ENCODE measurements around the gene KCNH4. TPM values are rescaled to one million over a fixed set of nuclear protein-coding genes. Genes with fewer than 3 reads are reported as not detected.

Gene KCNH4
- total and polyA plus RNA-seq, 11 donors = 0.07 to 0.28 (median 0.11) TPM; not detected in 1

- 26 to 31% (median 30%) methylated on average over 24 of the region's 24 CpGs for WGBS, 4 donors
- Histone ChIP-seq H3K27ac (peak within 1 kb of the TSS; percentile 45 to 94 (median 84)), H3K9me3 (no peaks in the 10 kb centered on the region), H3K4me1 (peaks cover 4 to 31% (median 15%) of the 10 kb centered on the region in 12 donors), H3K4me3 (peak within 1 kb of the TSS; percentile 36 to 84 (median 75)), H3K27me3 (no peaks in the 10 kb centered on the region), H3K36me3 (peaks cover 0 to 8% (median 0%) of the 10 kb centered on the region in 9 donors)
- TF ChIP-seq CTCF (IDR thresholded peaks at IDR 0.05) = no peak
- peak in 1 of 2 donors; percentile 40 for TF ChIP-seq POLR2A (IDR thresholded peaks at IDR 0.05)
- DNase-seq (peak; percentile 86 to 91 (median 88)), ATAC-seq (peak; percentile 86 to 97 (median 96))
- intact Hi-C loops (cut with DNase I) = loop anchor here in 1 of 10 donors (10.0 kb wide), 1 partner anchor 91 kb away; the partner anchor contains the start of gene STAT5A
Observed at GRCh38 chr17:42193969-42194899, 13.3 kb upstream of the KCNH4 start, which contains the start of gene GHDC. Gene GHDC, minus strand, starts transcription at chr17:42194494. Its CDS starts 913 bp downstream, at chr17:42193581.

- Histone ChIP-seq H3K27ac (peak overlapping the region in 8 of 12 donors; percentile 74 to 94 (median 86)), H3K4me3 (peak overlapping the region; percentile 36 to 84 (median 75)), H3K4me1 (peaks cover 4 to 33% (median 15%) of the 10 kb centered on the region in 12 donors), H3K36me3 (peaks cover 0 to 3% (median 0%) of the 10 kb centered on the region in 9 donors), H3K27me3 (no peaks in the 10 kb centered on the region), H3K9me3 (no peaks in the 10 kb centered on the region)
- DNase-seq (no peak), ATAC-seq (peak in 1 of 4 donors; percentile 5)
- TF ChIP-seq POLR2A (IDR thresholded peaks at IDR 0.05) = no peak
- TF ChIP-seq CTCF (IDR thresholded peaks at IDR 0.05) = no peak
- WGBS, 4 donors = 69 to 80% (median 77%) methylated on average over 12 of the region's 12 CpGs
- intact Hi-C loops (cut with DNase I) = loop anchor here in 1 of 10 donors (10.0 kb wide), 1 partner anchor 91 kb away; the partner anchor contains the start of gene STAT5A
Observed at GRCh38 chr17:42193216-42193968, 12.4 kb upstream of the KCNH4 start.

- ATAC-seq (no peak), DNase-seq (no peak)
- intact Hi-C loops (cut with DNase I) = loop anchor here in 1 of 10 donors (10.0 kb wide), 1 partner anchor 92 kb away; the partner anchor contains the start of gene STAT5A
- H3K9me3 ChIP-seq = no peaks in the 10 kb centered on the region
- WGBS, 4 donors = 89 to 98% (median 92%) methylated on average over 18 to 23 of the region's 23 CpGs
- peaks cover 0 to 3% (median 0%) of the 10 kb centered on the region in 9 donors for H3K36me3 ChIP-seq
- H3K27ac ChIP-seq = no peak overlapping the region
- peaks cover 4 to 37% (median 15%) of the 10 kb centered on the region in 12 donors for H3K4me1 ChIP-seq
- no peak for TF ChIP-seq POLR2A (IDR thresholded peaks at IDR 0.05)
- no peak for TF ChIP-seq CTCF (IDR thresholded peaks at IDR 0.05)
- no peaks in the 10 kb centered on the region for H3K27me3 ChIP-seq
- peak overlapping the region in 1 of 12 donors; percentile 81 for H3K4me3 ChIP-seq
Observed at GRCh38 chr17:42192189-42193126, 11.5 kb upstream of the KCNH4 start.

All from heart left ventricle (tissue), 16 donors.